Measurements from ENCODE around the gene C11orf52.

DNA sequence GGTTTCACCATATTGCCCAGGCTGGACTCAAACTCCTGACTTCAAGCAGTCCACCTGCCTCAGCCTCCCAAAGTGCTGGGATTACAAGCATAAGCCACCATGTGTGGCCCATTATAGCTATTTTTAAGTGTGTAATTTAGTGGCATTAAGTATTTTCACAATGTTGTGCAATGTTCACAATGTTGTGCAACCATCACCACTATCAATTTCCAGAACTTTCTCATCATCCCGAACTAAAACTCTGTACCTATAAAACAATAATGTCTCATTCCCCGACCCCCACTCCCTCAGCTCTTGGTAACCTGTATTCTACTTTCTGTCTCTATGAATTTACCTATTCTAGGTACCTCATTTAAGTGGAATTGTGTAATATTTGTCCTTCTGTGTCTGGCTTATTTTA lies 31.9 kb upstream of the C11orf52 start:
- no peak for TF ChIP-seq POLR2A (IDR thresholded peaks at IDR 0.05)
- TF ChIP-seq, protein P1, sequence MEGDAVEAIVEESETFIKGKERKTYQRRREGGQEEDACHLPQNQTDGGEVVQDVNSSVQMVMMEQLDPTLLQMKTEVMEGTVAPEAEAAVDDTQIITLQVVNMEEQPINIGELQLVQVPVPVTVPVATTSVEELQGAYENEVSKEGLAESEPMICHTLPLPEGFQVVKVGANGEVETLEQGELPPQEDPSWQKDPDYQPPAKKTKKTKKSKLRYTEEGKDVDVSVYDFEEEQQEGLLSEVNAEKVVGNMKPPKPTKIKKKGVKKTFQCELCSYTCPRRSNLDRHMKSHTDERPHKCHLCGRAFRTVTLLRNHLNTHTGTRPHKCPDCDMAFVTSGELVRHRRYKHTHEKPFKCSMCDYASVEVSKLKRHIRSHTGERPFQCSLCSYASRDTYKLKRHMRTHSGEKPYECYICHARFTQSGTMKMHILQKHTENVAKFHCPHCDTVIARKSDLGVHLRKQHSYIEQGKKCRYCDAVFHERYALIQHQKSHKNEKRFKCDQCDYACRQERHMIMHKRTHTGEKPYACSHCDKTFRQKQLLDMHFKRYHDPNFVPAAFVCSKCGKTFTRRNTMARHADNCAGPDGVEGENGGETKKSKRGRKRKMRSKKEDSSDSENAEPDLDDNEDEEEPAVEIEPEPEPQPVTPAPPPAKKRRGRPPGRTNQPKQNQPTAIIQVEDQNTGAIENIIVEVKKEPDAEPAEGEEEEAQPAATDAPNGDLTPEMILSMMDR (IDR thresholded peaks at IDR 0.05): no peak
